Spleen (tissue), 11 donors: ENCODE data around the gene RASGEF1B. TPM values are rescaled to one million over a fixed set of nuclear protein-coding genes. Genes with fewer than 3 reads are reported as not detected.
A peak's percentile ranks its signal among the peaks of the same experiment; 100 is the strongest.

Experiments
- DNase-seq: peaks from one replicate; pipeline ENCODE4 v3.0.0-alpha.2; 2020
- H3K27ac ChIP-seq, 8 donors: fragments of 200-600 bp; sonication (generic) in 7 of 8; 1 replicate in 4 of 8; 2 replicates in 4 of 8; pipeline versions ENCODE4 v1.5.0 to v1.8.0; 2016 to 2021; ENCODE audit warnings: inconsistent platforms in 4 of 8, mild to moderate bottlenecking in 4 of 8, moderate library complexity in 1 of 8
- H3K27me3 ChIP-seq, 7 donors: fragments of 200-600 bp; sonication (generic) in 6 of 7; replicated peaks in 1 of 7; 1 replicate in 4 of 7; 2 replicates in 3 of 7; pipeline versions ENCODE4 v1.5.0 to v1.8.0; 2016 to 2021; ENCODE audit warnings: inconsistent platforms in 3 of 7, mild to moderate bottlenecking in 1 of 7
- H3K36me3 ChIP-seq, 6 donors: fragments of 200-600 bp; sonication (generic) in 5 of 6; 1 replicate in 4 of 6; 2 replicates in 2 of 6; pipeline versions ENCODE4 v1.5.0 to v1.8.0; 2016 to 2021; ENCODE audit warnings: inconsistent platforms in 2 of 6
- H3K4me1 ChIP-seq, 6 donors: fragments of 200-600 bp; sonication (generic) in 5 of 6; 1 replicate in 3 of 6; 2 replicates in 3 of 6; pipeline versions ENCODE4 v1.5.0 to v1.8.0; 2016 to 2021; ENCODE audit warnings: inconsistent platforms in 3 of 6
- H3K4me3 ChIP-seq, 8 donors: fragments of 200-600 bp; sonication (generic) in 7 of 8; 1 replicate in 4 of 8; 2 replicates in 4 of 8; pipeline versions ENCODE4 v1.5.0 to v1.8.0; 2016 to 2021; ENCODE audit warnings: inconsistent platforms in 4 of 8, mild to moderate bottlenecking in 4 of 8, moderate library complexity in 2 of 8
- H3K9me3 ChIP-seq, 8 donors: fragments of 200-600 bp; sonication (generic) in 7 of 8; 1 replicate in 4 of 8; 2 replicates in 4 of 8; pipeline versions ENCODE4 v1.5.0 to v1.8.0; 2016 to 2021; ENCODE audit warnings: inconsistent platforms in 4 of 8
- POLR2A ChIP-seq, 3 donors: fragments of 450-650 bp; IDR thresholded peaks; one replicate each; pipeline ENCODE4 v1.5.1; 2017; ENCODE audit warnings: antibody characterized with exemption in 3 of 3, mild to moderate bottlenecking in 1 of 3
- POLR2AphosphoS5 ChIP-seq, 3 donors: sonication (generic); formaldehyde crosslinking; IDR thresholded peaks; one replicate each; pipeline ENCODE4 v1.5.1; 2017; ENCODE audit warnings: antibody characterized with exemption in 3 of 3
- WGBS, 5 donors: extraction: QIAGEN DNeasy Blood & Tissue Kit in 3 of 5; methylation state at CpG; one replicate each; pipeline versions ENCODE4 v1.1.5 to v1.1.7; 2013 to 2018; 5-methylcytosine and 5-hydroxymethylcytosine counted together
- intact Hi-C: fragments of 100-400 bp; cut with DNase I; formaldehyde crosslinking; loops from one replicate; pipeline ENCODE4 v1.15.0; 2023; ENCODE audit warnings: low total_unique reads
- polyA plus RNA-seq, 3 donors: library from polyadenylated mRNA; stranded (reverse); fragments of 200-250 nt; gene quantifications; one replicate each; pipeline ENCODE4 v1.2.1, GENCODE V29; 2013
- total RNA-seq, 7 donors: library from RNA; depleted of rRNA in 3 of 7; stranded (reverse); fragments of >200 nt in 3 of 7; fragmentation: NEBNext Ultra II Directional in 4 of 7; extraction: Animal tissue kit (Norgen Biotek cat#: 25700) in 4 of 7; gene quantifications; one replicate each; pipeline versions ENCODE4 v1.1.0 to v1.2.1, GENCODE V29; 2016 to 2021
- TF ChIP-seq, protein P1 (sequence below), 11 experiments: fragments of 200-600 bp in 7 of 11; fragments of 450-650 bp in 4 of 11; sonication (generic) in 4 of 11; IDR thresholded peaks in 8 of 11; conservative IDR thresholded peaks in 3 of 11; 1 replicate in 7 of 11; 2 replicates in 4 of 11; pipeline versions ENCODE4 v1.4.0 to v1.8.0; 2016 to 2021; ENCODE audit warnings: antibody characterized with exemption in 11 of 11, inconsistent platforms in 4 of 11, mild to moderate bottlenecking in 1 of 11
- donor health status: healthy with polysubstance abuse.
- donor health status: DM: no; HTN: no; CAD: no; lungs with moderate emphysema.
- donor health status: DM: no; HTN: no; CAD: no.
- donor health status: Bipolar disorder and iron deficiency.
- donor health status: healthy.
- donor health status: DM: no; HTN: no; CAD: no.
- donor health status: DM: yes; HTN: yes; CAD: no.

RASGEF1B gene
- total and polyA plus RNA-seq, 10 donors: 9.4 to 69.5 (median 32.0) TPM

DNA sequence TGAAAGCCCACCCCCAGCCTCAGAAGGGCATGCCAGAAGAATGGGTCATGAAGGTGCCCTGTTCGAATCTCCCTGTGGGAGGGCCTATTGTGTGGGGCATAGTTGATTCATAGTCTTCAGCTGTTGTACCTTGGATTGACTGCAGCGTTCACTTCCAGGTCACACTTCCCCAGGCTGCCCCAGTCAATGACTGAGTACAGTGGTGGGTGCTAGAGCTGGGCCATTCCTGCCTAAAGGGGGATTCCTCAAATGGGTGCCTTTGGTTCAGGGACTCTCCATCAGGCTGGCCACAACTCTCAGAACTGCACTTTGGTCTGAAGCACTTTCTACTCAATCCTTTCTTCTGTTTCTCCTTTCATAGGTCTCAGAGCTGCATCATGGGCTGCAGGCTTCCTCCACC lies 35.0 kb upstream of the RASGEF1B start:
- no peaks in the 10 kb centered on the region for H3K36me3 ChIP-seq
- H3K9me3 ChIP-seq: no peaks in the 10 kb centered on the region
- peak overlapping the region in 5 of 8 donors; percentile 79 to 86 (median 83) for H3K27ac ChIP-seq
- intact Hi-C loops: no loop called here
- no peak overlapping the region for H3K4me3 ChIP-seq
- DNase-seq: no peak
- no peaks in the 10 kb centered on the region for H3K27me3 ChIP-seq
- 35 to 84% (median 81%) methylated on average over 2 of the region's 2 CpGs for WGBS, 5 donors
- H3K4me1 ChIP-seq: peaks cover 12 to 92% (median 64%) of the 10 kb centered on the region in 6 donors
- TF ChIP-seq, protein P1, sequence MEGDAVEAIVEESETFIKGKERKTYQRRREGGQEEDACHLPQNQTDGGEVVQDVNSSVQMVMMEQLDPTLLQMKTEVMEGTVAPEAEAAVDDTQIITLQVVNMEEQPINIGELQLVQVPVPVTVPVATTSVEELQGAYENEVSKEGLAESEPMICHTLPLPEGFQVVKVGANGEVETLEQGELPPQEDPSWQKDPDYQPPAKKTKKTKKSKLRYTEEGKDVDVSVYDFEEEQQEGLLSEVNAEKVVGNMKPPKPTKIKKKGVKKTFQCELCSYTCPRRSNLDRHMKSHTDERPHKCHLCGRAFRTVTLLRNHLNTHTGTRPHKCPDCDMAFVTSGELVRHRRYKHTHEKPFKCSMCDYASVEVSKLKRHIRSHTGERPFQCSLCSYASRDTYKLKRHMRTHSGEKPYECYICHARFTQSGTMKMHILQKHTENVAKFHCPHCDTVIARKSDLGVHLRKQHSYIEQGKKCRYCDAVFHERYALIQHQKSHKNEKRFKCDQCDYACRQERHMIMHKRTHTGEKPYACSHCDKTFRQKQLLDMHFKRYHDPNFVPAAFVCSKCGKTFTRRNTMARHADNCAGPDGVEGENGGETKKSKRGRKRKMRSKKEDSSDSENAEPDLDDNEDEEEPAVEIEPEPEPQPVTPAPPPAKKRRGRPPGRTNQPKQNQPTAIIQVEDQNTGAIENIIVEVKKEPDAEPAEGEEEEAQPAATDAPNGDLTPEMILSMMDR (IDR thresholded peaks at IDR 0.05 in 8 of 11, conservative IDR thresholded peaks at IDR 0.05 in 3 of 11): no peak
- TF ChIP-seq POLR2A (IDR thresholded peaks at IDR 0.05): no peak
- no peak for TF ChIP-seq POLR2AphosphoS5 (IDR thresholded peaks at IDR 0.05)

DNA sequence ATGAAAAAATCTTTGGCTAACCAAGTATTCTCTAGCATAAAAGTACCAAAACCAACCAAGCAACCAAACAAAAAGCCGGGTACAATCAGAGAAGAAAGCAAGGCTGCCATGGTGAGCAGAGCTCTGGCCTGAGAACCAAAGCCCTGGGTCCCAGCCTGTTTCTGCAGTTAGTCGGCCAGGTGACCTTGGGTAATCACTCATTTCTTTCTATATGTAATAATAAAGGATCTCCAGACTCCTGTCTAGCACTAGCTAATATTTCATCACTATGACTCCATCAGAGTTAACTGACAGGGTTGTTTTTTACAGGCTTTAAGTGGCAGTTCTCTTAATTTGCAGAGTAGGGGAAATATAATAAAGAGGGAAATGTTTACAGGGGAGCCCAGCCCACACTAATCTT lies 34.0 kb upstream of the RASGEF1B start:
- TF ChIP-seq POLR2A (IDR thresholded peaks at IDR 0.05): no peak
- TF ChIP-seq, protein P1 (IDR thresholded peaks at IDR 0.05 in 8 of 11, conservative IDR thresholded peaks at IDR 0.05 in 3 of 11): no peak
- H3K27me3 ChIP-seq: no peaks in the 10 kb centered on the region
- H3K36me3 ChIP-seq: no peaks in the 10 kb centered on the region
- H3K27ac ChIP-seq: peak overlapping the region; percentile 8 to 86 (median 82)
- intact Hi-C loops: no loop called here
- no peak for DNase-seq
- WGBS, 5 donors: 24 to 48% (median 33%) methylated on average over 2 of the region's 2 CpGs
- peak overlapping the region in 1 of 8 donors; percentile 37 for H3K4me3 ChIP-seq
- H3K9me3 ChIP-seq: no peaks in the 10 kb centered on the region
- H3K4me1 ChIP-seq: peaks cover 12 to 92% (median 66%) of the 10 kb centered on the region in 6 donors

GRCh38 chr4:81505004-81505598 lies 33.4 kb upstream of the RASGEF1B start:
- TF ChIP-seq POLR2AphosphoS5 (IDR thresholded peaks at IDR 0.05): peak in 1 of 3 donors; percentile 82
- TF ChIP-seq, protein P1 (IDR thresholded peaks at IDR 0.05 in 8 of 11, conservative IDR thresholded peaks at IDR 0.05 in 3 of 11): peak in 1 of 11 experiments; percentile 15
- no peak for TF ChIP-seq POLR2A (IDR thresholded peaks at IDR 0.05)
- Histone ChIP-seq H3K4me3 (peak overlapping the region in 1 of 8 donors; percentile 37), H3K27me3 (no peaks in the 10 kb centered on the region), H3K9me3 (no peaks in the 10 kb centered on the region), H3K36me3 (no peaks in the 10 kb centered on the region), H3K4me1 (peaks cover 12 to 90% (median 63%) of the 10 kb centered on the region in 6 donors), H3K27ac (peak overlapping the region; percentile 8 to 86 (median 82))
- intact Hi-C loops: no loop called here
- WGBS, 5 donors: 2 to 9% (median 6%) methylated on average over 8 of the region's 8 CpGs
- DNase-seq: peak; percentile 91

GRCh38 chr4:81504112-81505003 lies 32.7 kb upstream of the RASGEF1B start:
- Histone ChIP-seq H3K36me3 (no peaks in the 10 kb centered on the region), H3K4me3 (peak overlapping the region in 1 of 8 donors; percentile 37), H3K27me3 (no peaks in the 10 kb centered on the region), H3K4me1 (peaks cover 12 to 90% (median 56%) of the 10 kb centered on the region in 6 donors), H3K27ac (peak overlapping the region; percentile 8 to 86 (median 82)), H3K9me3 (no peaks in the 10 kb centered on the region)
- intact Hi-C loops: no loop called here
- 64 to 85% (median 76%) methylated on average over 4 to 6 of the region's 6 CpGs for WGBS, 5 donors
- DNase-seq: no peak
- TF ChIP-seq, protein P1 (IDR thresholded peaks at IDR 0.05 in 8 of 11, conservative IDR thresholded peaks at IDR 0.05 in 3 of 11): no peak
- TF ChIP-seq POLR2A (IDR thresholded peaks at IDR 0.05): no peak
- no peak for TF ChIP-seq POLR2AphosphoS5 (IDR thresholded peaks at IDR 0.05)
